ENCODE measurements around the gene MMP23B. TPM values are rescaled to one million over a fixed set of nuclear protein-coding genes. Genes with fewer than 3 reads are reported as not detected.

Gene MMP23B
- polyA plus RNA-seq, 3 donors, result 15.0 to 36.3 (median 35.3) TPM

DNA sequence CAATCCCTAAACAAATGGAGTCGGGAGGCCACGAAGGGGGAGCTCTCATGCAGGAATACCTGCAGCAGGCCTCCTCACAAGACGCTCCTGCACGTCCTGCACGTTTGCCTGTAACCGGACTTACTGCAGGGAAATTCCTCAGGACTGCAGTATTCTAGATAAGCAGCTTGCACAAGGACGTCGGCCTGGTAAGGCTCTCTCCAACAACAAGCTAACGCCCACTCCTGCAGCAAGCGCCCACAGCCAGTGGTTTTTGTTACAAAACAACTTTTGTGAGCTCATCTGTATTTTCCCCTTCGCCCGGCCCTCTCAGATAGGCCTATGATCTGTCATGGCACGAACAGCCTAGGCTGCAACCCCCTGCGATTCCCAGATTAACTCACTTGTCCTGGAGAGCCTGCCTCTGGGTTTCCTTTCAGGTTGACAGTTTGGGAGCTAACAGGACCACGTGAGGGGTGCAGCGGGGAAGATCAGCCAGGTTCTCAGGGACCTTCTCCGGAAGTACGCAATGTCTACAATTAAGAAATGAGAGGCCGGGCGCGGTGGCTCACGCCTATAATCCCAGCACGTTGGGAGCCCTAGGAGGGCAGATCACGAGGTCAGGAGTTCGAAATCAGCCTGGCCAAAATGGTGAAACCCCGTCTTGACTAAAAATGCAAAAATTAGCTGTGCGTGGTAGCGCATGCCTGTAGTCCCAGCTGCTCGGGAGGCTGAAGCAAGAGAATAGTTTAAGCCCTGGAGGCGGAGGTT, 17.6 kb upstream of the MMP23B start:
- DNase-seq (ENCODE audit: extremely low read depth in 1 of 11, low read depth in 9 of 11, low spot score in 4 of 11), result no peak

DNA sequence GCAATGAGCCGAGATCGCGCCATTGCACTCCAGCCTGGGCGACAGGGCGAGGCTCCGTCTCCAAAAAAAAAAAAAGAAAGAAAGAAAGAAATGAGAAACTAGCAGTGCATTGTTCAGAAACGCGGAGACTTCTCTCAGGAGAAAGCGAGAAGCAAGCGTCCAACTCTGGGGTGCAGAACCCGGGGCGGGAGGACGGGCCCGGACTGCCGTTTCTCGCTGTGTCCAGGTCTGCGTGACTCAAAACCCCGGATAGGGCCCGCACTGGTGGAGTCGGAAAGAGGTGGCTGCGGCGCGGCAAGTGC, 17.1 kb upstream of the MMP23B start:
- no peak for DNase-seq (ENCODE audit: extremely low read depth in 1 of 11, low read depth in 9 of 11, low spot score in 4 of 11)

DNA sequence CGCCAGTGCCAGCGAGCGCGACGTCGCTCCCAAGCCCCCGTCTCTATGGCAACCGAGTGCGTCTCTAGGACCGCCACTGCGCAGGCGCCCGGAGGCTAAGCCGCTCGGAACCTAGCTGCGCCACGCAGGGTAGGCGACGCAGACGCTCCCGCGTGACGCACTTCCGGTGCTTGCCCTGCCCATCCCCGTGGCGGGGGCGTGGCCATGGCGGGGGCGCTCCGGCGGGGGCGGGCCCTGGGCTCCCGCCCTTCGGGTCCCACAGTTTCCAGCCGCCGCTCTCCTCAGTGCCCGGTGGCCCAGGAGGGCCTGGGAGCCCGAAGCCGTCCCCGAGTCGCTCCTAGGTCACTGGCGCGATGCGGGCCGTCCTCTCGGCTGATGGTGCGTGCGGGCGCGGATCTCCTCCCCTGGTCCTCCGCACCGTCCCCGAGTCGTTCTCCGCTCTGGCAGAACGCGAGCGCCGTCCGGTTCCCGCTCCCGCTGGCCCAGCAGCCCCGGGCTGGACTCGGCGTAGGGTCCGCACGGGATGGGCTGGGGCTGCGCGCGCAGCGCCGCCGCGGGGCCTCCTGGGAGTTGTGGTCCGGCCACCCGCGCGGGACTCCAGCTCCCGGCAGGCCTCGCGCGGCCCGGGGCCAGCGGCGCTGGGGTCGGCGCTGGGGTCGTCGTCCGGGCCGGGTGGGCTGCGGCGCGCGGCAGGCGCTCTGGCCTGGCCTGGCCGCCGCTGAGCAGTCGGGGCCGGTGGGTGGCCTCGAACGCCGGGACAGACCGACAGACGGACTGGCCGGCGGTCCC, 16.5 kb upstream of the MMP23B start, which contains the start of gene MIB2:
TSS of gene MIB2 (plus strand) at position 245 of the 789 bp plus-strand sequence. CDS start 7,953 bp downstream, outside the sequence.
- DNase-seq (ENCODE audit: extremely low read depth in 1 of 11, low read depth in 9 of 11, low spot score in 4 of 11), result peak; percentile 86 to 96 (median 93)

DNA sequence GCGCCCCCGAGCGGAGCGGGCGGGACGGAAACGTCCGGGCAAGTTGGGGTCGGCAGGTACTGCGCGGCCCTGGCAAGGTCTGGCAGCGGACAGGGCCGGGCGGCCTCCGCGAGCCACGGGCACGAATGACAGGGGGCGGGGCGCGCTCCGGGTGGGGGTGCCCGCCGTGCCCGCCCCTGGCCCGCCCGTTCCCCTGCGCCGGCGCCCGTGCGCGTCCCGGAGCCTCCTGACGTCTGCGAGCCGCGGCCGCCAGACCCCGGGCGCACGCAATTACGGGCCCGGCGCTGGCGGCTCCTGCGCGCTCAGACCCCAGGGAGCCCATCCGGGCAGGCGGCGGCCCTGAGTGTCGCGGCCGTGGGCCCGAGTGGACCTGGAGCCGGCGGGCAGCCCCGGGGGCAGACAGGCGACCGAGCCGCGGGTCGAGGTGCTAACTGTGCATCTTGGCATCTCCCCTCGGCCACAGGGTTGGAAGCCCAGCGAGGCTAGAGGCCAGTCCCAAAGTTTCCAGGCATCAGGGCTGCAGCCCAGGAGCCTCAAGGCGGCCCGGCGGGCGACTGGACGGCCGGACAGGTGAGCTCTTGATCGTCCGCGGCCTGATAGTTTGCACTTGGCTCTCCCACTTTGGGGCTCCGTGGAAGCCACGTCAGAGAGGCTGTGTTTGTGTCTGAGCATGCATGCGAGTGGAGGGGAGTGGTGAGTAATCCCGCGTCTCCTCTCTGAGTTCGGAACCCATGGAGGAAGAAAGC, 15.8 kb upstream of the MMP23B start:
- DNase-seq (ENCODE audit: extremely low read depth in 1 of 11, low read depth in 9 of 11, low spot score in 4 of 11), result no peak

DNA sequence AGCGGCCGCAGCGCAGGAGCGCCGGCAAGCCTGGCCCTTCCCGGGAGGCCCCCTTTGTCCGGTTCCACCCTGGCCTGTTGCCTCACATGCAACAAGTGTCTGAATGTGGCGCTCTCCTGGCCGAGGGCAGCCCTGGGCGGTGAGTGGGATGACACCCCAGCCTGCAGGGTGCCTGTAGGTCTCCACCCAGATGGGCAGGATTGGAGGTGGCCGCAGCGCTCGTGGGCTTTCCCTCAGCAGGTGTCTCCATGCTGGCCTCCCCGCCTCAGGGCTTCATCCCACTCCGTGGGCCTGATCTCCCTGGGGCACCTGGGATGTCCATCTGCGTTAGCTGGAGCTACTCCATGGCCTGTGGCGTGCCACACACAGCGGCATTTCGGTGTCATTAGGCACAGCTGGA, 15.1 kb upstream of the MMP23B start:
- DNase-seq (ENCODE audit: extremely low read depth in 1 of 11, low read depth in 9 of 11, low spot score in 4 of 11), result no peak

DNA sequence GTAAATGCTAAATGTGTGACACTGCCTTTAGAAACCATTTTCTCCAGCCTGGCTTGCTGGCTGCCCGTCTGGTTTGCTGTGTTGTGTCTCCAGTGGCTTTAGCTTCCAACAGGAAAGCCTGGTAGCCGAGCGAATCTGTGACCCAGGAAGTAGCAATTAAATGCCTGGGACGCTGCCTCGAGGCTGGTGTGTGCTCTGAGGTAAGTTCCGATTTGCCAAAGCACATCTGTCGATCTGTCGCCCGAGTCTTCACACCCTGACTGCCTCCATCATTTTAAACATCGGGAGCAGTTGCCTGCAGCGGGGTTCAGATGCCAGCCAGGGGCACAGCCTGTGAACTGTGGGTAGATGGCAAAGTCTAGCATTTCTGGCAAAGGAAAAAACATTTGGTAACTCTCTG, 14.5 kb upstream of the MMP23B start:
- no peak for DNase-seq (ENCODE audit: extremely low read depth in 1 of 11, low read depth in 9 of 11, low spot score in 4 of 11)

DNA sequence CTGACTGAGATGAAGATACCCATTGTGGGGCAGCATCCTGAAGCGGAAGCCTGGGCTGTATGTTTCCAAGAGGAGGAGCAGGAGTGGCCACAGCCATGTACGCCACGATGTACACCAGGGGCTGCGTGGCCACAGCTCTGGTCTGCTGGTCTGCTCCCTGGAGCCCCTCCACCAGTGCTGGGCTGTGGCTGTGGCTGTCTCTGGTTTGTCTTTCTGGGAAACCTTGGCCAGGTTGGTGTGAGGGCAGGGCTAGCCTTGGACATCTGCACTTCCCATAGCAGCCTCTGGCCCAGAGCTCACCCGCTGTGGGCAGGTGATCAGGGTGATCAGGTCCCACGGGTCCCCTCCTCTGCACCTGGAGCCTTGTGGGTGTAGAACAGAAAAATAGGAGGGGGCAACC, 14.0 kb upstream of the MMP23B start:
- no peak for DNase-seq (ENCODE audit: extremely low read depth in 1 of 11, low read depth in 9 of 11, low spot score in 4 of 11)

DNA sequence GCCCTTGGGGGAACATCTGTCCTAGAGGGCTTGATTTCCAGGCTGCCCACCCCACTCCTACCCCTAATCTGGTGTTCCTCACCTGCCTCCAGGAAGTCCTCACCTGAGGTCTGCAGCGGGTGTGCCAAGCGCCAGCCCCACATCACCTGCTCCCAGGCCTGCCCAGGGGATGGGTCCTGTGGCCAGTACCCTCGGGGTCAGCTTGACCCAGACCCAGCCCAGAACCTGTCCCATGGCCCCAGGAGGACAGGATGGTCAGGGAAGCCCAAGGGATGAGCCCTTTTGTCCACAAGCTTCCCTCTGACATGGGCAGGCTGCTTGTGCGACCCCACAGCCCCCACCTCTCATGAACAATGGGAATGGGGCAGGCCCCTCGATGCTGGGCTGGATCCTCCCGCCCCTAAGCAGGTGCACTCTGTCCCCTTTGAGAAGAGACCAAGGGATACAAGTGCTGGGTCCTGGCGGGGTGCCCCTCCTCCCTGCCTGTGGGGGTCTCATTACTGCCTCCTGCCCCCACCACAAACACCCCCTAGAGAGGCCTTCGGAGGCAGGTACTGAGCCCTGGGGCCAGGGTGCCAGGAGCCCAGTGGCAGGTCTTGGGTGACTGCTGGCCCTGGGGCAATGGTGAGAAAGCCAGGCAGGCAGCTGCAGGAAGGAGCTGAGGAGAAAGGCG, 13.4 kb upstream of the MMP23B start:
- no peak for DNase-seq (ENCODE audit: extremely low read depth in 1 of 11, low read depth in 9 of 11, low spot score in 4 of 11)

DNA sequence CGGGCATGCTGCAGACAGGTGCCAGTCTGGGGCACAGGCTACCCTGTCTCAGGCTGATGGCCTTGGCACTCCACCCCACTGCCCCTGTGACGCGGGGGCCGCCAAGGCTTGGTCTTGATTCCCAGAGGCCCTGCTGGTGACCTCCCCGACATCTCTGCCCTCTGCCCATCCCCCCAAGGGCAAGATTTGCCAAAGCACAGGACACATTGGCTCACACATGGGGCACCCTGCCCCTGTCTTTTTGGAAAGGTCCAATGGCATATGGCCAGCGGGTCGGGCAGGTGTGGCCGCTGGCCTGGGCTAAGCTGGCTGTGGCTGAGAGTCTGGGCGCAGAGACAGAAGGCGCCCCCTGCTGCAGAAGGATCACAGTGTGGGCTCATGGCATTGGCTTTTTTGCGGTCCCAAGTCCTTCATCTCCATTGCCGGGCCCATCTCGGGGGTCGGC, 12.0 kb upstream of the MMP23B start:
- no peak for DNase-seq (ENCODE audit: extremely low read depth in 1 of 11, low read depth in 9 of 11, low spot score in 4 of 11)

DNA sequence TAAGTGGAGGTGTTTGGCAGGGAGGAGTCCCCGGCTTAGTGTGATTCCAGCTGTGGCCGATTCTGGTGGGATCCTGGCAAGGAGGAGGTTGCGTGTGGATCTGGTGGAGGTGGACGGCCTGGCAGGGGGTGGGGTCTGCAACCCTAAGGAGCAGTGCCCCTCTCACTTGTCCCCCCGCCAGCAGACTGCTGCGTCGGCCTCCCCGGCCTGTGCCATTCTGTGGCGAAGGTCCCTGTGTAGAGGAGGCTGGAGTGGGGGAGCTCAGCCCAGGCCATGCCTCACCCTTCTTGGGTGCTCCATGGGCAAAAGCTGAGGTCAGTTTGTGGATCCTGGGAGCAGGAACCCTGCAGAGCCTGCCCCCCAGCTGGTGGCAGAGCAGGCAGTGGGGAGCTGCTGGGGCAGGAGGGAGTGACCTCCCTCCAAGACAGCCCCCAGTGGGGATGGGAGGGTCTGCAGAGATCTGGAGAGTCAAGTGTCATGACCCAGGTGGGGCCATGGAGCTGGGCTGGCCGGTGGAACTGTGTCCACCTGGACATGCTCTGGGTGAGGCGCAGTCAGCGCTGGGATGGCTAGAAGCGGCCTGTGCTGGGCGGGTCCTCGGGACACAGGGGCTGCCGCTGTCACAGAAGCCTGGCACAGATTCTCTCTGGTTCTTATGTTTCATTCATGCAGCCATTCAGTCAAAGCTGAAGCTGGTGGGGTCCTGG, 11.4 kb upstream of the MMP23B start:
- DNase-seq (ENCODE audit: extremely low read depth in 1 of 11, low read depth in 9 of 11, low spot score in 4 of 11), result no peak

DNA sequence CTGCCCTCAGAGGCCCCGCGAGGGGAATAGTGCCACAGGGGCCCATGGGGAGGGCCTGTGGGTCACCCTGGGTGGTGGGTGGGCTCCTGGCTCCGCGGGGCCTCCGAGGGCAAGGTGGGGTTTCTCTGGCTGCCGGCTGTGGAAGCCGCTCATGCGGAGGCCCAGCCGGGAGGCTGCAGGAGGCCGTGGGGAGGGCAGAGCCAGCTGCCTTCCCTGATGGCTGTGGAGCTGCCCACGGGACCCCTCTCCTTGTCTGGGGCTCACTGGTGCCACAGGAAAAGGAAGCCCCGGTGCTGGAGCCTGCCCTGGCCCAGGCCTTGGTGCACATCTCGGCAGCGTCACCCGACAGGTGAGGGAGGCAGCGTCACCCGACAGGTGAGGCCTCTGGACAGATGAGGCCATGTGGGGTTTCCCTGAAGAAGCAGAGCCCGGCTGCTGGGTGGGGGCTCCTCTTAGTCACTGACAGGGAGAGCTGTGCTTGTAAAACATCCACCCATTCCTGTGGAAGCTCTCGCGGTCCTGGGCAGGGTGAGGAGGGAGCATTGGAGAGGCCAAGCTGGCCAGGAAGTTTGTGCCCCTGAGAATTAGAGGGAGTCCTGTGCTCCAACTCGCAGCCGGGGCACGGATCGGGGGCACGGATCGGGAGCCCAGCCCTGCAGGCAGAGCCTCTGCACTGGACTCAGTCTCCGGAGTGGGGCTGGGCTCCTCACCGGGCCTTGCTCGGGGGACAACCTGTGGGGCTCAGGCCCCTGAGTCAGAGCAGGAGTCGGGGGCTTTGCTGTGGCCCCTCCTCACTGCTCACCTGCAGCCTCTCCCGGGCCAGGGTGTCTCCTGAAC, 10.6 kb upstream of the MMP23B start:
- DNase-seq (ENCODE audit: extremely low read depth in 1 of 11, low read depth in 9 of 11, low spot score in 4 of 11), result no peak

DNA sequence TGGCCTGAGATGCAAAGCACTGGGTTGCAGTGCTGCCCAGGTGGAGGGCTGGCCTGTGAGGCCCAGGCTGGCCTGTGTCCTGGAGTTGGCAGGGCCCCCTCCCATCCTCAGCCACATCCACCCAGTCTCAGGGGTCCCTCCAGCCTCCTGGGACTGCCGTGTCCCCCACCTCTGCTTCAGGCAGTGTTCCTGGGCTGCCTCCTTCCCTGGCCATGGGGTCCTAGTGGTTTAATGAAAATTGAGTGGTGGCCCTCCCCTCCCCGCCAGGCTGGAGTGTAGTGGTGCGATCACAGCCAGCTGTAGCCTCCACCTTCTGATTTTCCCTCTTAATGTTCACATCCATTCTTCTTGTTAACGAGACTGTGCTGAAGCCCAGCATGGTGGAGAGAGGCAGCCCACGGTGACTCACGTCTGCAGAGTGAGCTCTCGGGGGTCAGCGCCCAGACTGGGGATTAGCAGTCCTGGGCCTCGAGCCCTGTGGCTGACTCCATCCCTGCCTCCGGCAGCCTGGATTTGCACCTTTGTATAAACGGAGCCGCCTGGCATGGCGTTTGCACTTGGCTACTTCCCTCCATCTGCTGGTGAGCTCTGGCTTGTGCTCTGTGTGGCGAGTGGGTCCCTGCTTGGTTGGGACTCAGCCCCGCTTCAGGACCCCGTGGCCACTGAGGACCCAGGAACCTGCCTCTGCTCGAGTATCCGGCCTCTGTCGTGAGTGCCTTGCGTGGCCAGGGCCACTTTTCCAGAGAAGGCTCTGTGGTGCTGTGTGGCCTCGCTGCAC, 9.8 kb upstream of the MMP23B start:
- DNase-seq (ENCODE audit: extremely low read depth in 1 of 11, low read depth in 9 of 11, low spot score in 4 of 11), result no peak

DNA sequence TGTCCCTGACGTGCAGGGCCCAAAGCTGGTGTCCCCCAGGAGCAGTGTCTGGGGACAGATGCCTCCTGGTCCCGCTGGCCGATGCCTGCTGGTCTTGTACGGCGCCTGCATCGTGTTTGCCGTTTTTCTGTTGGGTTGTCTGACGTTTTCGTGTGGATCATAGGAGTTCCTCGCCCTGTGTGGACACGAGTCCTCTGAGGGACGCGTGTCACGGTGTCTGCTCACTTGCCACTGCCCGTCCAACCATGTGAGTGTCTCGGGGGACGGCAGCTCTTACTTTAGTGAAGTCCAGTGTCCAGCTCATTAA, 9.2 kb upstream of the MMP23B start:
- DNase-seq (ENCODE audit: extremely low read depth in 1 of 11, low read depth in 9 of 11, low spot score in 4 of 11), result no peak

DNA sequence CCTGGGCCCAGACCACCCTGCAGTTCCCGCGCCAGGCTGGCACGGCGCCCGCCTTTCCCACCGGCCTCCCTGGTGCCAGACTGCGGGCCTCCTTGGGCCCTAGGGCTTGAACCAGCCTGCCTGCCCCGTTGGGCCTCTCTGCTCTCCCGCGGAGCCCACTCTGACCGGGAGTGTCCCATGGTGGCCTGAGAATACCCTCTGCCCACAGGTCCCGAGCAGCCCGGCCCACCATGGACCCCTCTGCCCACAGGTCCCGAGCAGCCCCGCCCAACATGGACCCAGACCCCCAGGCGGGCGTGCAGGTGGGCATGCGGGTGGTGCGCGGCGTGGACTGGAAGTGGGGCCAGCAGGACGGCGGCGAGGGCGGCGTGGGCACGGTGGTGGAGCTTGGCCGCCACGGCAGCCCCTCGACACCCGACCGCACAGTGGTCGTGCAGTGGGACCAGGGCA, 8.8 kb upstream of the MMP23B start:
- no peak for DNase-seq (ENCODE audit: extremely low read depth in 1 of 11, low read depth in 9 of 11, low spot score in 4 of 11)

DNA sequence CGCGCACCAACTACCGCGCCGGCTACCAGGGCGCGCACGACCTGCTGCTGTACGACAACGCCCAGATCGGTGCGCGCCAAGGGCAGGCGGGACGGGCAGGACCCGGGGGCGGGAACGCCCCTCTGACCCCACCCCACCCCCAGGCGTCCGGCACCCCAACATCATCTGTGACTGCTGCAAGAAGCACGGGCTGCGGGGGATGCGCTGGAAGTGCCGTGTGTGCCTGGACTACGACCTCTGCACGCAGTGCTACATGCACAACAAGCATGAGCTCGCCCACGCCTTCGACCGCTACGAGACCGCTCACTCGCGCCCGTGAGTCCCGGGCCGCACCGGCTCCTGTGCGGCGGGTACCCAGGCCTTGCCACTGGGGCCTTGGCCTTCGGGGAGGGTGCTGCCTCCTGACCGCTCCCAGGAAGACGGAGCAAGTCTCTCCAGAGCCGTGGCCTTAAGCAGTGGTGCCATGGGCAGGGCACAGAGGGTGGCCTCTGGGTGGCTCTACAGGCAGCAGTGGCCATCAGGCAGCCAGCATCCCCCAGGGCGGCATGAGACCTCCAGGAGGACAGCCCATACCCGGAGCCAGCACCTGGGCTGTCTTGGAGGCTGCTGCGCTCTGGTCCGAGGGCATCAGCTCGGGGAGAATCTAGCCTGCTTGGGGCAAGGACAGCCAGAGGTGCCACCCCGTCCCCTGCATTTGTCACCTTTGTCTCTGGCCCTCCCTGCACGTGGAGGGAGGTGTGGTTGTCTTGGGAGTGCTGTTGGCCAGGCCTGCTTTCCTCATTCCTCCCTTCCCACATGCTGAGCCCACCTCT, 8.1 kb upstream of the MMP23B start:
- DNase-seq (ENCODE audit: extremely low read depth in 1 of 11, low read depth in 9 of 11, low spot score in 4 of 11), result no peak
